Measurements from ENCODE around the gene ILKAP. TPM values are rescaled to one million over a fixed set of nuclear protein-coding genes. Genes with fewer than 3 reads are reported as not detected.

The ILKAP gene
- total RNA-seq, 4 donors from 2014 or later = 9.2 to 78.0 (median 29.1) TPM

GRCh38 chr2:238162846-238163441 is 40.6 kb downstream of the ILKAP start:
- Histone ChIP-seq H3K27ac (no peak overlapping the region), H3K9me3 (no peaks in the 10 kb centered on the region), H3K4me1 (peaks cover 0 to 12% of the 10 kb centered on the region in 2 donors), H3K4me3 (no peak overlapping the region), H3K36me3 (no peaks in the 10 kb centered on the region), H3K27me3 (peaks cover 0 to 7% of the 10 kb centered on the region in 2 donors)
- intact Hi-C loops (cut with DNase I; ENCODE audit: low total_unique reads) = no loop called here
- no peak for DNase-seq
- TF ChIP-seq CTCF (IDR thresholded peaks at IDR 0.05) = no peak
- no peak for TF ChIP-seq POLR2A (IDR thresholded peaks at IDR 0.05)

DNA sequence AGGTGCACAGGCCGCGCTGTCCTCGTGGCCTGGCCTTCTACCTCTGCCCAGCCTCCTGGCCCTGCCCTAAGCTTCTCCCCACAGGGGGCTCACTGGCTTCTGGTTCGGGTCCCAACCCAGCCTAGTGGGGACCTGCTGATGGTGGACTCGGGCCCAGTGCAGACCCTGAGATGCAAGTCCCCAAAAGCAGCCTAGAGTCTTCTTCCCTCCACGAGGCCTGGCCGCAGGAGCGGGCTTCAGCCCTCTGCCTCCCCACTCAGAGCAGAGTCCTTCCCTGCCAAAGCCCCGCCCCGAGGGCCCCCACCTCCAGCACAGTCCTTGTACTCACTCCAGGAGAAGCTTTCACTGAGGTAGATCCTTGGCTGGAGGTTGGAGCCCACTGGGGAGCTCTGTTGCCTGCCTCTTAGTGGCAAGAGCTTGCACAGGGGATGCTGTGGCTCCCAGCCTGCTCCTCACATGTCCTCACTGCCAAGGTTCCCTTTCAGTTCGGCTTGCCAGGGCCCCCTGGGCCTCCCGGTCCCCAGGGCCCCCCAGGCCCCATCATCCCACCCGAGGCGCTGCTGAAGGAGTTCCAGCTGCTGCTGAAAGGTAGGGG is 41.1 kb downstream of the ILKAP start:
- TF ChIP-seq POLR2A (IDR thresholded peaks at IDR 0.05) = no peak
- TF ChIP-seq CTCF (IDR thresholded peaks at IDR 0.05) = no peak
- Histone ChIP-seq H3K36me3 (no peaks in the 10 kb centered on the region), H3K4me1 (peaks cover 0 to 12% of the 10 kb centered on the region in 2 donors), H3K27ac (no peak overlapping the region), H3K9me3 (no peaks in the 10 kb centered on the region), H3K4me3 (no peak overlapping the region), H3K27me3 (peaks cover 0 to 7% of the 10 kb centered on the region in 2 donors)
- intact Hi-C loops (cut with DNase I; ENCODE audit: low total_unique reads) = no loop called here
- no peak for DNase-seq

- no peak for DNase-seq
- Histone ChIP-seq H3K9me3 (no peaks in the 10 kb centered on the region), H3K4me3 (no peak overlapping the region), H3K4me1 (peaks cover 0 to 12% of the 10 kb centered on the region in 2 donors), H3K27ac (no peak overlapping the region), H3K27me3 (peaks cover 0 to 7% of the 10 kb centered on the region in 2 donors), H3K36me3 (no peaks in the 10 kb centered on the region)
- intact Hi-C loops (cut with DNase I; ENCODE audit: low total_unique reads) = no loop called here
- TF ChIP-seq CTCF (IDR thresholded peaks at IDR 0.05) (no peak), POLR2A (IDR thresholded peaks at IDR 0.05) (no peak)
Observed at GRCh38 chr2:238161291-238162051, 42.0 kb downstream of the ILKAP start.

GRCh38 chr2:238160206-238161129 is 43.0 kb downstream of the ILKAP start:
- Histone ChIP-seq H3K27me3 (peaks cover 0 to 7% of the 10 kb centered on the region in 2 donors), H3K27ac (no peak overlapping the region), H3K4me1 (peaks cover 0 to 12% of the 10 kb centered on the region in 2 donors), H3K9me3 (no peaks in the 10 kb centered on the region), H3K36me3 (no peaks in the 10 kb centered on the region), H3K4me3 (no peak overlapping the region)
- TF ChIP-seq CTCF (IDR thresholded peaks at IDR 0.05) (peak in 1 of 4 experiments; percentile 9), POLR2A (IDR thresholded peaks at IDR 0.05) (no peak)
- DNase-seq = no peak
- intact Hi-C loops (cut with DNase I; ENCODE audit: low total_unique reads) = no loop called here
